H1 (cell line): ENCODE measurements around the gene KCNJ5. TPM values are rescaled to one million over a fixed set of nuclear protein-coding genes. Genes with fewer than 3 reads are reported as not detected.

Experiments
- CTCF ChIA-PET: fragments of 300-600 bp; sonication (Branson Sonifier 250); formaldehyde crosslinking; loops from one replicate; lab custom pipeline; 2021; ENCODE audit not compliant: partially characterized antibody; lab: Charles Lee
- POLR2A ChIA-PET: fragments of 300-600 bp; sonication (Branson Sonifier 250); formaldehyde crosslinking; loops from one replicate; lab custom pipeline; 2021; ENCODE audit warnings: inconsistent platforms; ENCODE audit not compliant: partially characterized antibody; lab: Charles Lee
- DNase-seq, 2 experiments: peaks; one replicate each; pipeline versions ENCODE4 v3.0.0 to v3.0.0-alpha.2; 2010 to 2022; ENCODE audit warnings: low spot score in 2 of 2, low read depth in 1 of 2, mixed read lengths in 1 of 2
- FAIRE-seq: peaks from 2 replicates; lab custom pipeline; 2011; peaks lifted over from hg19 to GRCh38; lab: Jason Lieb, UNC
- H2AFZ ChIP-seq: 2 replicates; pipeline ENCODE4 v1.8.1; 2012; ENCODE audit warnings: low read length, inconsistent platforms
- H2AK5ac ChIP-seq: 2 replicates; pipeline ENCODE4 v1.6.1; 2013; ENCODE audit warnings: low read depth, low read length
- H2BK120ac ChIP-seq: replicated peaks from 2 replicates; pipeline ENCODE3; 2013; ENCODE audit warnings: low read depth, low read length, inconsistent platforms
- H2BK12ac ChIP-seq: 2 replicates; pipeline ENCODE4 v1.6.1; 2013; ENCODE audit warnings: low read depth, low read length
- H2BK15ac ChIP-seq: 2 replicates; pipeline ENCODE4 v1.6.1; 2013; ENCODE audit warnings: low read length
- H2BK20ac ChIP-seq: 2 replicates; pipeline ENCODE4 v1.6.1; 2013; ENCODE audit warnings: low read length
- H2BK5ac ChIP-seq: 2 replicates; pipeline ENCODE4 v1.6.1; 2013; ENCODE audit warnings: low read depth, low read length
- H3K14ac ChIP-seq: 2 replicates; pipeline ENCODE4 v1.6.1; 2013; ENCODE audit warnings: inconsistent platforms; ENCODE audit not compliant: insufficient read length
- H3K18ac ChIP-seq: 2 replicates; pipeline ENCODE4 v1.6.1; 2013; ENCODE audit warnings: low read length; ENCODE audit errors: extremely low read depth
- H3K23ac ChIP-seq: 2 replicates; pipeline ENCODE4 v1.6.1; 2013; ENCODE audit warnings: inconsistent platforms; ENCODE audit not compliant: insufficient read length
- H3K23me2 ChIP-seq: 2 replicates; pipeline ENCODE4 v1.6.1; 2013; ENCODE audit warnings: low read depth, low read length
- H3K27ac ChIP-seq: 2 replicates; pipeline ENCODE4 v1.6.1; 2011; ENCODE audit warnings: low read depth, low read length, inconsistent platforms
- H3K27me3 ChIP-seq, 4 experiments: replicated peaks in 1 of 4; 1 replicate in 1 of 4; 2 replicates in 3 of 4; pipeline versions ENCODE4 v1.6.1 to v1.8.1; 2011 to 2013; ENCODE audit warnings: low read length in 3 of 4, mild to moderate bottlenecking in 3 of 4, inconsistent platforms in 2 of 4, mixed read lengths in 2 of 4, moderate library complexity in 1 of 4; ENCODE audit not compliant: control insufficient read depth in 3 of 4, insufficient read depth in 3 of 4; ENCODE audit errors: extremely low read depth in 1 of 4
- H3K36me3 ChIP-seq, 4 experiments: 2 replicates each; pipeline versions ENCODE4 v1.6.1 to v1.8.1; 2011 to 2013; ENCODE audit warnings: mild to moderate bottlenecking in 4 of 4, low read length in 3 of 4, moderate library complexity in 2 of 4, control low read depth in 1 of 4, inconsistent platforms in 1 of 4; ENCODE audit not compliant: insufficient read depth in 4 of 4, control insufficient read depth in 2 of 4
- H3K4ac ChIP-seq: replicated peaks from 2 replicates; pipeline ENCODE3; 2013; ENCODE audit warnings: low read length, low read depth, mixed read lengths, inconsistent platforms; ENCODE audit not compliant: insufficient read length
- H3K4me1 ChIP-seq, 4 experiments: replicated peaks in 1 of 4; 1 replicate in 1 of 4; 2 replicates in 3 of 4; pipeline versions ENCODE4 v1.6.1 to v1.8.1; 2011 to 2013; ENCODE audit warnings: low read length in 3 of 4, inconsistent platforms in 2 of 4, mixed read lengths in 1 of 4; ENCODE audit not compliant: insufficient read depth in 4 of 4, control insufficient read depth in 3 of 4
- H3K4me2 ChIP-seq, 2 experiments: 2 replicates each; pipeline versions ENCODE4 v1.6.1 to v1.8.1; 2011 to 2013; ENCODE audit warnings: low read depth in 2 of 2, low read length in 2 of 2, control low read depth in 1 of 2, inconsistent platforms in 1 of 2, mild to moderate bottlenecking in 1 of 2; ENCODE audit not compliant: insufficient read depth in 1 of 2
- H3K4me3 ChIP-seq, 4 experiments: fragments of 200-600, 300-600 bp in 1 of 4; sonication (generic), shearing (Covaris generic), sonication (Bioruptor Twin) in 1 of 4; 2 replicates each; pipeline versions ENCODE4 v1.5.1 to v1.8.1; 2011 to 2016; ENCODE audit warnings: low read length in 4 of 4, low read depth in 3 of 4, control low read depth in 2 of 4, inconsistent platforms in 2 of 4, mild to moderate bottlenecking in 2 of 4, mixed read lengths in 1 of 4, moderate library complexity in 1 of 4; ENCODE audit not compliant: insufficient read depth in 2 of 4; ENCODE audit errors: extremely low read depth in 1 of 4
- H3K56ac ChIP-seq: replicated peaks from 2 replicates; pipeline ENCODE3; 2013; ENCODE audit warnings: low read depth, mild to moderate bottlenecking, mixed read lengths, low read length, inconsistent platforms; ENCODE audit not compliant: insufficient read length
- H3K79me1 ChIP-seq: 2 replicates; pipeline ENCODE4 v1.6.1; 2013; ENCODE audit warnings: low read depth, low read length, control low read depth
- H3K79me2 ChIP-seq, 2 experiments: 2 replicates each; pipeline versions ENCODE4 v1.6.1 to v1.8.1; 2012 to 2013; ENCODE audit warnings: low read length in 2 of 2, mild to moderate bottlenecking in 2 of 2, inconsistent platforms in 1 of 2; ENCODE audit not compliant: insufficient read depth in 2 of 2, control insufficient read depth in 1 of 2
- H3K9ac ChIP-seq, 4 experiments: replicated peaks in 1 of 4; 1 replicate in 1 of 4; 2 replicates in 3 of 4; pipeline versions ENCODE4 v1.6.1 to v1.8.1; 2011 to 2013; ENCODE audit warnings: low read depth in 3 of 4, low read length in 3 of 4, control low read depth in 2 of 4, mild to moderate bottlenecking in 2 of 4, moderate library complexity in 2 of 4, inconsistent platforms in 1 of 4; ENCODE audit errors: extremely low read depth in 1 of 4
- H3K9me3 ChIP-seq, 2 experiments: 2 replicates each; pipeline versions ENCODE4 v1.6.1 to v1.8.1; 2012 to 2013; ENCODE audit warnings: mild to moderate bottlenecking in 2 of 2, moderate library complexity in 2 of 2, control low read depth in 1 of 2, inconsistent platforms in 1 of 2, low read depth in 1 of 2, low read length in 1 of 2, mixed read lengths in 1 of 2; ENCODE audit not compliant: insufficient read depth in 2 of 2
- H4K20me1 ChIP-seq, 2 experiments: replicated peaks in 1 of 2; 2 replicates each; pipeline versions ENCODE3 to v1.8.1; 2011 to 2013; ENCODE audit warnings: inconsistent platforms in 2 of 2, low read length in 2 of 2, mild to moderate bottlenecking in 1 of 2; ENCODE audit not compliant: insufficient read depth in 2 of 2, control insufficient read depth in 1 of 2
- H4K5ac ChIP-seq: 2 replicates; pipeline ENCODE4 v1.6.1; 2013; ENCODE audit warnings: low read length, low read depth, mixed read lengths, inconsistent platforms; ENCODE audit not compliant: insufficient read length
- H4K8ac ChIP-seq: 2 replicates; pipeline ENCODE4 v1.8.0; 2013; ENCODE audit warnings: mild to moderate bottlenecking, moderate library complexity, low read length, inconsistent platforms; ENCODE audit not compliant: insufficient read depth; ENCODE audit errors: extremely low read depth
- H4K91ac ChIP-seq: replicated peaks from 2 replicates; pipeline ENCODE3; 2013; ENCODE audit warnings: low read length, mixed read lengths, inconsistent platforms; ENCODE audit not compliant: insufficient read length
- ATF2 ChIP-seq: IDR thresholded peaks from 2 replicates; pipeline ENCODE4 v1.6.1; 2012; ENCODE audit warnings: low read length, inconsistent platforms
- CTBP2 ChIP-seq: IDR thresholded peaks from 2 replicates; pipeline ENCODE4 v1.7.0; 2011; ENCODE audit warnings: borderline replicate concordance, mild to moderate bottlenecking, moderate library complexity, mixed read lengths, low read length; ENCODE audit not compliant: insufficient read depth, insufficient read length
- GABPA ChIP-seq: IDR thresholded peaks from 2 replicates; pipeline ENCODE4 v1.6.1; 2011; ENCODE audit warnings: mild to moderate bottlenecking, low read length, moderate library complexity, borderline replicate concordance; ENCODE audit not compliant: insufficient read depth
- GTF2F1 ChIP-seq: IDR thresholded peaks from 2 replicates; pipeline ENCODE4 v1.6.1; 2012; ENCODE audit warnings: low read depth, low read length, improper control_type of control experiment, borderline replicate concordance
- KDM1A ChIP-seq: fragments of 200-600, 300-600 bp; sonication (generic); IDR thresholded peaks from 2 replicates; pipeline ENCODE4 v1.7.1; 2016; ENCODE audit warnings: mild to moderate bottlenecking, low read length, borderline replicate concordance
- KDM4A ChIP-seq: IDR thresholded peaks from one replicate; pipeline ENCODE4 v1.7.1; 2012; ENCODE audit warnings: low read depth, mild to moderate bottlenecking, moderate library complexity, low read length, inconsistent platforms; ENCODE audit not compliant: severe bottlenecking
- POLR2AphosphoS5 ChIP-seq: IDR thresholded peaks from 2 replicates; pipeline ENCODE4 v1.6.1; 2011; ENCODE audit warnings: low read depth, low read length
- SRF ChIP-seq: IDR thresholded peaks from 2 replicates; pipeline ENCODE4 v1.6.1; 2011; ENCODE audit warnings: mild to moderate bottlenecking, low read depth, low read length, moderate library complexity
- TCF12 ChIP-seq: IDR thresholded peaks from 2 replicates; pipeline ENCODE4 v1.6.1; 2011; ENCODE audit warnings: low read depth, mild to moderate bottlenecking, low read length
- YY1 ChIP-seq: IDR thresholded peaks from 2 replicates; pipeline ENCODE4 v1.6.1; 2011; ENCODE audit warnings: low read depth, mild to moderate bottlenecking, low read length
- ZNF274 ChIP-seq: IDR thresholded peaks from 2 replicates; pipeline ENCODE4 v1.7.0; 2012; ENCODE audit warnings: low read length, borderline replicate concordance; ENCODE audit errors: extremely low read depth
- WGBS, 2 experiments: shearing (Covaris generic) in 1 of 2; methylation state at CpG; one replicate each; pipeline versions ENCODE4 v1.1.6 to v1.1.7; 2013 to 2015; ENCODE audit warnings: low lambda C conversion rate in 2 of 2, mixed read lengths in 2 of 2, inconsistent platforms in 1 of 2, low coverage in 1 of 2, missing lambda C conversion rate in 1 of 2; ENCODE audit not compliant: insufficient replicate concordance in 2 of 2, insufficient coverage in 1 of 2, insufficient read length in 1 of 2; ENCODE audit errors: extremely low coverage in 1 of 2, missing lambda C conversion rate in 1 of 2; 5-methylcytosine and 5-hydroxymethylcytosine counted together
- polyA plus RNA-seq, 7 experiments: library from polyadenylated mRNA; depleted of rRNA in 3 of 7; stranded (reverse) in 5 of 7; unstranded in 2 of 7; fragments of >200 nt in 5 of 7; fragments of 200-250 nt in 2 of 7; gene quantifications; 1 replicate in 5 of 7; 2 replicates in 1 of 7; 4 replicates in 1 of 7; pipeline versions ENCODE4 v1.2.1 to v1.2.3, GENCODE V29; 2011 to 2013; ENCODE audit warnings: missing spikeins in 2 of 7, mixed read lengths in 2 of 7
- total RNA-seq: library from RNA; stranded (reverse); fragmentation: NEBNext Ultra II Directional; extraction: Animal tissue kit (Norgen Biotek cat#: 25700); gene quantifications from 2 replicates; pipeline ENCODE4 v1.2.1, GENCODE V29; 2021
- TF ChIP-seq, protein P1 (sequence below): IDR thresholded peaks from 2 replicates; pipeline ENCODE4 v1.6.1; 2012; ENCODE audit warnings: inconsistent platforms

KCNJ5 gene
- total and polyA plus RNA-seq, 2 of the 8 experiments (the other 6 are each of a cell fraction or from before 2014, with no cell fraction given), result 0.05 TPM; not detected in 1

DNA sequence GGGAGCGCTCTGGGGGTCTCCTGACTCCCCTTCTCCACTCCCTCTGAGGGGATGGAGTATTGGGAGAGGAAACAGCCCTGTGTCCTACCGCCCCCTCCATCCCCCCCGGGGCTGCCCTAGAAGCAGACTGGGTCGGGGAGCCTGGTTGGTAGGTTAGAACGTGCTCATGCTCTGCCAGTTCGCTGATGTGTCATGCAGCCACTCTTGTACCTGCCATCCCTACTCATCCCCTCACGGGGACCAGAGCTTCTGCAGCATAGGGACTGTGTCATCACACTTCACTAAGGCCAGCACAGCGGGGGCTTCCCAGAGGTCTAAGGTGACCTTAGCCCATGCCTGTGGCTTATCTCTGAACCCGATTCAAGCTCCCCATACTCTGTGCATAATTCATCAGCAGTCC lies 28.8 kb upstream of the KCNJ5 start:
- Histone ChIP-seq H4K20me1 (no peaks in the 10 kb centered on the region), H3K4me3 (no peak overlapping the region), H2BK12ac (no peak overlapping the region), H3K4me1 (peaks cover 0 to 6% (median 2%) of the 10 kb centered on the region in 4 experiments; a peak in 6 of 7 replicates), H4K91ac (no peak overlapping the region), H2BK120ac (no peak overlapping the region), H2BK15ac (no peak overlapping the region), H3K9me3 (no peaks in the 10 kb centered on the region), H3K23ac (no peak overlapping the region), H3K27ac (no peak overlapping the region), H3K56ac (no peak overlapping the region), H2BK5ac (no peak overlapping the region), H4K5ac (no peak overlapping the region), H3K36me3 (no peaks in the 10 kb centered on the region), H3K27me3 (peaks cover 0 to 8% (median 0%) of the 10 kb centered on the region in 4 experiments; a peak in 3 of 7 replicates), H2AFZ (no peak overlapping the region), H2AK5ac (no peak overlapping the region), H3K79me2 (no peaks in the 10 kb centered on the region), H3K4me2 (no peak overlapping the region), H4K8ac (no peak overlapping the region), H3K4ac (no peak overlapping the region), H3K9ac (no peak overlapping the region), H3K23me2 (peaks cover 4% of the 10 kb centered on the region; the same call in 1 of the 2 replicates), H3K14ac (no peak overlapping the region), H3K18ac (no peak overlapping the region), H2BK20ac (no peak overlapping the region), H3K79me1 (no peaks in the 10 kb centered on the region)
- 85% methylated on average over 9 of the region's 9 CpGs; no CpG with 5 or more reads in 1 of the 2 experiments for WGBS, 2 experiments
- CTCF ChIA-PET, result interaction anchor here (0.9 to 6.9 kb wide), 2 partner anchors 13 to 170 kb away, joined by 3 to 69 read pairs; no protein-coding TSS in a partner anchor
- no peak for DNase-seq
- POLR2A ChIA-PET, result no interaction called here
- FAIRE-seq, result no peak
- TF ChIP-seq KDM1A (no peak), SRF (no peak), TCF12 (no peak), ATF2 (no peak), ZNF274 (no peak), GTF2F1 (no peak), CTBP2 (no peak), POLR2AphosphoS5 (no peak), KDM4A (no peak), GABPA (no peak), YY1 (no peak)
- TF ChIP-seq, protein P1, sequence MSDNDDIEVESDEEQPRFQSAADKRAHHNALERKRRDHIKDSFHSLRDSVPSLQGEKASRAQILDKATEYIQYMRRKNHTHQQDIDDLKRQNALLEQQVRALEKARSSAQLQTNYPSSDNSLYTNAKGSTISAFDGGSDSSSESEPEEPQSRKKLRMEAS, result no peak
